Fibroblast of skin of abdomen (primary cell): ENCODE results near the gene CYP2D6.

Experiments used
- DNase-seq: peaks from one replicate; pipeline ENCODE4 v3.0.0-alpha.2; 2013

CYP2D6 gene

DNA sequence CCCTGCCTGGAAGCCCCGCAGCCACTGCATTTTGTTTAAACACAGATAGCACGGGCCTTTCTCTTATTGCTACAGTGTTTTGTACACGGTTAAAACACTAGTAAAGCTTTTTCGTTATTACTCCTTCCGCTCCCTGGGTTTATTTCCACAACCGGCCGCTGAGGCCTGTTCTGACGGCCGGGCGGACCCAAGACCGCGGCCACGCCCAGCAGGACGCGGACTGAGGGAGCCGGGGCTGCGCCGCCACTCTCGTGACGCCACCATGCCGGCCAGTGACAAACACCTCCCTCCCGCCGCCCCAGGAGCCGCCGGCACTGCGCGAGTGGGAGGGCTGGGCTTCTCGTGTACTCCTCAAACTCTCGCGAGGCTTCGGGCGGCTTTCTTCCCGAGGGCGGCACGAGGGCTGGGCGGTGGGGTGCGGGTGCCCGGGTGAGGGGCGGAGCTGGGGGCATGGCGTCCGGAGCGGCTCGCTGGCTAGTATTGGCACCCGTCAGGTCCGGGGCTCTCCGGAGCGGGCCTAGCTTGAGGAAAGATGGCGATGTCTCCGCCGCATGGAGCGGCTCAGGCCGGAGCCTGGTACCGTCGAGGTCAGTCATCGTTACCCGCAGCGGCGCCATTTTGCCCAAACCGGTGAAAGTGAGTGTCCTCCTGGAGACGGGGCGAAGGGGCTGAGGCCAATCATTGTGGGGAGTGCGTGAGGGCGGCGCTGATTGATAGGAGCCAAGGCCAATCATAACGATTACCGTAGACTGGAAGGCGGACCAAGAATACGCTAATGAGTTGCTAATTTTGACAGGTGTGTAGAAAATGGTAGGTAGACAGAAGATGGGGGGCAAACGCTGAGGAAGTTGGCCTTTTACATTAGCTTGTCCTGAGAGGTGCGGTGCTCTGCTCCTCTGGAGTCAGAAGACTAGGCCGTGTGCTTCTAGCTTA lies 51.0 kb downstream of the CYP2D6 start, which contains the start of gene SMDT1:
Gene SMDT1, plus strand, starts transcription at position 382 of the 933 bp plus-strand sequence. Its CDS starts 69 bp downstream, at position 451.
- DNase-seq = peak; percentile 99

DNA sequence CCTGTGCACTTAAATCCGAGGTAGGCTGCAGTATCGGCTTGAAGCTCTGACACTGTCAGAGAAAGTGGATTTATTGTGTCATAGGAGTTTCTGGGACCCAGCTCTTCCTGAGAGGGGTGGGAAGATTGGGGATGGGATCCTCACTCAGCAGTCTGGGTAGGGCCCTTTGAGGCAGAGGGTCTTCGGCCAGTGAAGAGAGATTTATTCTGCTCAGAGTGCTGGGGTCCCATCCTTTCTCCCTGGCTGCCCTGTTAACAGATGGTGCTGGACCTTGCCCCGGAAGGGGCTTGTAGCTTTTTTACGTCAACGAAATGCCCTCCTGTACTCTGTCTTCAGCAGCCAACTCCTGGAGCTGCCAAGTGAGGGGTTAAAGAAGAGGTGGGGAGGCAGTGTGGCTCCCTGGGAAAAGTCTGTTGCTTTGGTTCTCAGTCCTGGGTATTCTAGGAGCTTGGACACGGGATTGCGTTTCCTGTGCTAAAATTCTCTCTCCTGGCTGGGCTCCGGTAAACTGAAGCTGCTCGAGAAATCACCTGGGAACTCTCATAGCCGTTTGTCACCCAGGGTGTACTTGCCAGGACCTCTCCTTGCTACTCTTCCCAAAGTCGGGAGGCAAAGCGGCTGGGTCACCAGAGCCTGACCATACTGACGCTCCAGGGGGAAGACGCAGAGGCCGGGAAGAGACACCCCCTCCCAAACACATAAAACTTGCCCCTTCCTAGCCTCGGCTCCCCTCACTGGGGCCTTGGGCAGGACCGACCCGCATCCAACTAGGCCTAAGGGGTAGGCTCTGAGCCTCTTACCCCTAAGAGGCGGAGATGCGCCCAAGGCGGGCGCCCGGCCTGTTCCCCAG lies 51.9 kb downstream of the CYP2D6 start:
- DNase-seq = no peak

DNA sequence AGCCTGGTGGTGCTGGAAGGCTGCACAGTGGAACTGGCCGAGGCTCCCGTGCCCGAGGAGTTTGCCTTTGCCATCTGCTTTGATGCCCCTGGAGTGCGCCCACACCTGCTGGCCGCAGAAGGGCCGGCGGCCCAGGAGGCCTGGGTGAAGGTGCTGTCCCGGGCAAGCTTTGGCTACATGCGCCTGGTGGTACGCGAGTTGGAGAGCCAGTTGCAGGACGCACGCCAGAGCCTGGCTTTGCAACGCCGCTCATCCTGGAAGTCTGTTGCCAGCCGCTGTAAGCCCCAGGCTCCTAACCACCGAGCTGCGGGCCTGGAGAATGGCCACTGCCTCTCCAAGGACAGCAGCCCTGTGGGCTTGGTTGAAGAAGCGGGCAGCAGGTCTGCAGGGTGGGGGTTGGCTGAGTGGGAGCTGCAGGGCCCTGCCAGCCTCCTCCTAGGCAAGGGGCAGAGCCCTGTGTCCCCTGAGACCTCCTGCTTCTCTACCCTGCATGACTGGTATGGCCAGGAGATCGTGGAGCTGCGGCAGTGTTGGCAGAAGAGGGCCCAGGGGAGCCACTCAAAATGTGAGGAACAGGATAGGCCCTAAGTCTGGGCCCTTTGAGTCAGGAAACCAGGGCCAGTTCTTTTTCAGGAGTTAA lies 53.0 kb downstream of the CYP2D6 start:
- DNase-seq = no peak

DNA sequence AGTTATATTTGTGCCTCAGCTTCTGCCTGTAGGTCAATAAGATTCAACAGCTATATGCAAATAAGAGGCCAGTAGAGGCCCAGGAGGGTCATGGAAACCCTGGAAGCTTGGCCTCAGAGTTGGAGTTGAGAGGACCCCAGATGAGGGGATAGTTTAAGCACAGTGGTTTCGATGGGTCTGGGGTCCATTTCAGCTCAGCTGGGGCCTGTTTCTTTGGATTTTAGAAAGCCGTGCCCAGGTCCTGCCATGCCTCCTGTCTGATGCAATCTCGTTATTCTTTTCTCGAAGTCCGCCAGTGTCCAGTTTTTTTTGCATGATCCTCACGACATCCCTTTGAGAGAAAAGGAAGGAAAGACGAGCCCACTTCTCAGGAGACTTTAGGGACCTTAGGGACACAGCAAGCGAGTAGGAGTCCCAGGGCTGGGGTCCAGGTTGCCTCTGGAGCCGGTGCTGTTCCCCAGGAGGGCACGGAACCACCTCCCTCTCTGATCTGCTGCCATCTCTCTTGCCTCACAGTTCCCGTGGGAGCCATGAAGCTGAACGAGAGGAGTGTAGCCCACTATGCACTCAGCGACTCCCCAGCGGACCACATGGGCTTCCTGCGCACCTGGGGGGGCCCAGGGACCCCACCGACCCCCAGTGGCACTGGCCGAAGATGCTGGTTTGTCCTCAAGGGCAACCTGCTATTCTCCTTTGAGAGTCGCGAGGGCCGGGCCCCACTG lies 53.7 kb downstream of the CYP2D6 start:
- no peak for DNase-seq
